ENCODE results near the gene LGI4. TPM values are rescaled to one million over a fixed set of nuclear protein-coding genes. Genes with fewer than 3 reads are reported as not detected.

Gene LGI4
- total RNA-seq, 1 experiment from 2014 or later: 3.2 TPM

DNA sequence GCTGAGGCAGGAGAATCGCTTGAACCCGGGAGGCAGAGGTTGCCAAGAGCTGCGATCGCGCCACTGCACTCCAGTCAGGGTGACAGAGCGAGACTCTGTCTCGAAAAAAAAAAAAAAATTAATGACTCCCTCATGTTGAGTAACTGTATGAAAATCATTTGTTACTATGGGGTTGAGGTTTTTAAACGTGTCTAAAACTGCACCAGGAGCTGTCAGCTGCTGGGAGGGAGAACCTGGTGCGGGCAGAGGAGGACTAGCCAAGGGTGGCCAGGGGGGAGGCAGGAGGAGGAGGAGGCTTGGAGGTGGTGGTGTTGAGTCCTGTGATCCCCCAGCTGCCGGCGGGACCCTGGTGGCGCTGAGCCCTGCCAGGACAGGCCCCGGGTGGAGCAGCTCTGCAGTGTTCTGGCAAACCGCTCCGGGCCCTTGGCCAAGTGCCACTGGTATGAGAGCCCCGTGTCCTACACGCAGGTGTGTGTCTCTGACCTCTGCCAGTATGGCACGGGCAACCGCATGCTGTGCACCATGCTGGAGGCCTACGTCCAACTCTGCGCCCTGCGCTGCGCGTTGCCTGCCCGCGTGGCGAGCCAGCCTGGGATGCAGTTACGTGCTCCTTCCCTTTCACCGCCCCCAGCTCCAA lies 36.3 kb downstream of the LGI4 start:
- peaks cover 13% of the 10 kb centered on the region in 2 experiments for H3K4me1 Mint-ChIP-seq
- Histone ChIP-seq H3K14ac (ENCODE audit: insufficient read depth, low read length) (no peak overlapping the region; the same call in 1 of the 2 replicates), H4K8ac (replicated peaks; ENCODE audit: insufficient read length, low read depth, low read length) (no peak overlapping the region), H3K56ac (ENCODE audit: insufficient read length, low read depth, low read length) (no peak overlapping the region), H3K18ac (ENCODE audit: insufficient read length, low read depth, low read length) (no peak overlapping the region), H3K23ac (ENCODE audit: insufficient read length, low read depth, low read length) (no peak overlapping the region), H4K20me1 (ENCODE audit: control insufficient read depth, insufficient read depth, insufficient read length) (no peaks in the 10 kb centered on the region), H3K27me3 (ENCODE audit: insufficient read depth, low read length) (no peaks in the 10 kb centered on the region), H2BK12ac (ENCODE audit: insufficient read length, low read depth, low read length) (no peak overlapping the region), H2BK5ac (ENCODE audit: insufficient read length, low read length) (no peak overlapping the region), H2AFZ (ENCODE audit: low read length) (no peak overlapping the region), H3K79me1 (ENCODE audit: insufficient read depth, low read depth, low read length, poor library complexity, severe bottlenecking) (no peaks in the 10 kb centered on the region), H2AK5ac (ENCODE audit: insufficient read length, low read length) (no peak overlapping the region), H3T11ph (ENCODE audit: low read length) (no peak overlapping the region), H2BK20ac (ENCODE audit: low read depth, low read length, poor library complexity, severe bottlenecking) (no peak overlapping the region), H2BK120ac (ENCODE audit: low read depth, low read length, poor library complexity, severe bottlenecking) (no peak overlapping the region), H3K23me2 (ENCODE audit: insufficient read length, low read depth, low read length, poor library complexity, severe bottlenecking) (no peaks in the 10 kb centered on the region), H3K4ac (ENCODE audit: low read depth, low read length) (no peak overlapping the region), H3K27ac (ENCODE audit: insufficient read length, low read depth, low read length) (no peak overlapping the region), H3K4me2 (ENCODE audit: insufficient read depth, insufficient read length, low read length) (no peak overlapping the region), H3K9ac (ENCODE audit: extremely low read depth, insufficient read length, low read length) (no peak overlapping the region), H3K79me2 (ENCODE audit: insufficient read depth, low read length) (no peaks in the 10 kb centered on the region), H3K4me1 (ENCODE audit: insufficient read depth, low read length) (no peaks in the 10 kb centered on the region), H4K5ac (ENCODE audit: insufficient read length, low read depth, low read length) (no peak overlapping the region), H2BK15ac (ENCODE audit: low read depth, low read length) (no peak overlapping the region), H3K9me3 (ENCODE audit: control insufficient read depth, low read depth, low read length) (no peaks in the 10 kb centered on the region), H4K91ac (ENCODE audit: insufficient read length, low read depth, low read length) (no peak overlapping the region)
- TF ChIP-seq CTCF (conservative IDR thresholded peaks at IDR 0.05): no peak
- H3K9me3 Mint-ChIP-seq: no peaks in the 10 kb centered on the region
- DNase-seq: no peak
- peaks cover 3% of the 10 kb centered on the region for H3K27me3 Mint-ChIP-seq (ENCODE audit: low read depth)
- H3K27ac Mint-ChIP-seq: no peak overlapping the region; a peak in 1 of 7 replicates
- no CpG with 5 or more reads among the region's 29 CpGs for WGBS (ENCODE audit: extremely low coverage, insufficient read length, low lambda C conversion rate)
- H3K36me3 Mint-ChIP-seq (ENCODE audit: insufficient read depth in 1 of 3, low read depth in 3 of 3): no peaks in the 10 kb centered on the region
- H3K4me3 Mint-ChIP-seq: no peak overlapping the region
